KMS-11 (cell line): ENCODE results near the gene COPS8.

Source experiments
- H2AFZ ChIP-seq: fragments of 200-600 bp; sonication (generic); 2 replicates; pipeline ENCODE4 v1.6.1; 2016; ENCODE audit warnings: antibody characterized with exemption, mixed run types, low read depth
- H3K27ac ChIP-seq: fragments of 200-600 bp; sonication (generic); 2 replicates; pipeline ENCODE4 v1.6.1; 2016; ENCODE audit warnings: mild to moderate bottlenecking, mixed run types
- H3K27me3 ChIP-seq: fragments of 200-600 bp; sonication (generic); 2 replicates; pipeline ENCODE4 v1.6.1; 2017; ENCODE audit warnings: mild to moderate bottlenecking, low read depth, mixed run types, moderate library complexity; ENCODE audit not compliant: insufficient read depth
- H3K36me3 ChIP-seq: fragments of 200-600 bp; sonication (generic); 2 replicates; pipeline ENCODE4 v1.6.1; 2017; ENCODE audit warnings: mild to moderate bottlenecking, mixed run types; ENCODE audit not compliant: insufficient read depth
- H3K4me1 ChIP-seq: fragments of 200-600 bp; sonication (generic); 2 replicates; pipeline ENCODE4 v1.6.1; 2016; ENCODE audit warnings: mild to moderate bottlenecking, low read depth, mixed run types; ENCODE audit not compliant: poor library complexity, severe bottlenecking
- H3K4me2 ChIP-seq: fragments of 200-600 bp; sonication (generic); 2 replicates; pipeline ENCODE4 v1.7.0; 2016; ENCODE audit warnings: mild to moderate bottlenecking, mixed run types
- H3K4me3 ChIP-seq: fragments of 200-600 bp; sonication (generic); IDR thresholded peaks from 2 replicates; pipeline ENCODE4 v1.6.1; 2017; ENCODE audit warnings: low read depth, low read length, mixed read lengths; ENCODE audit not compliant: insufficient read depth
- H3K79me2 ChIP-seq: fragments of 200-600 bp; sonication (generic); 2 replicates; pipeline ENCODE4 v1.6.1; 2016; ENCODE audit warnings: low read depth, mixed run types; ENCODE audit not compliant: insufficient read depth
- H3K9ac ChIP-seq: fragments of 200-600 bp; sonication (generic); 2 replicates; pipeline ENCODE4 v1.6.1; 2016; ENCODE audit warnings: mild to moderate bottlenecking, mixed run types
- H4K20me1 ChIP-seq: fragments of 200-600 bp; sonication (generic); 2 replicates; pipeline ENCODE4 v1.6.1; 2016; ENCODE audit warnings: mild to moderate bottlenecking, mixed run types; ENCODE audit not compliant: insufficient read depth
- CTCF ChIP-seq: fragments of 200-600 bp; sonication (generic); conservative IDR thresholded peaks from 2 replicates; pipeline ENCODE4 v1.6.1; 2017; ENCODE audit warnings: low read depth, mild to moderate bottlenecking, antibody characterized with exemption, low read length, moderate library complexity, mixed read lengths

COPS8 gene

GRCh38 chr2:237084444-237084843 lies 1.2 kb upstream of the COPS8 start:
- Histone ChIP-seq H3K4me1 (peaks cover 22% of the 10 kb centered on the region), H3K79me2 (peaks cover 29% of the 10 kb centered on the region), H3K27ac (no peak overlapping the region), H4K20me1 (no peaks in the 10 kb centered on the region), H2AFZ (0 out of 2 replicates have a peak overlapping the region, but pooled peaks have one; percentile 94), H3K36me3 (peaks cover 2% of the 10 kb centered on the region; the same call in 1 of the 2 replicates), H3K9ac (no peak overlapping the region; the same call in 1 of the 2 replicates), H3K4me2 (peak overlapping the region; percentile 98), H3K27me3 (no peaks in the 10 kb centered on the region), H3K4me3 (no peak overlapping the region)
- TF ChIP-seq CTCF, result no peak

- peaks cover 15% of the 10 kb centered on the region for H3K4me1 ChIP-seq
- H3K27me3 ChIP-seq, result no peaks in the 10 kb centered on the region
- H3K27ac ChIP-seq, result no peak overlapping the region
- H2AFZ ChIP-seq, result no peak overlapping the region
- H4K20me1 ChIP-seq, result no peaks in the 10 kb centered on the region
- H3K9ac ChIP-seq, result no peak overlapping the region
- TF ChIP-seq CTCF, result no peak
- no peak overlapping the region for H3K4me2 ChIP-seq
- peaks cover 34% of the 10 kb centered on the region for H3K79me2 ChIP-seq
- peaks cover 5% of the 10 kb centered on the region; the same call in 1 of the 2 replicates for H3K36me3 ChIP-seq
- H3K4me3 ChIP-seq, result no peak overlapping the region
Measured at GRCh38 chr2:237090906-237091305, 5.2 kb downstream of the COPS8 start.

- H2AFZ ChIP-seq, result no peak overlapping the region
- H3K4me1 ChIP-seq, result peaks cover 9% of the 10 kb centered on the region
- no peaks in the 10 kb centered on the region for H3K27me3 ChIP-seq
- H3K36me3 ChIP-seq, result peaks cover 5% of the 10 kb centered on the region; the same call in 1 of the 2 replicates
- no peaks in the 10 kb centered on the region for H4K20me1 ChIP-seq
- H3K4me3 ChIP-seq, result no peak overlapping the region
- H3K79me2 ChIP-seq, result peaks cover 24% of the 10 kb centered on the region
- no peak overlapping the region for H3K4me2 ChIP-seq
- no peak overlapping the region for H3K9ac ChIP-seq
- no peak for TF ChIP-seq CTCF
- no peak overlapping the region for H3K27ac ChIP-seq
Measured at GRCh38 chr2:237091779-237092436, 6.2 kb downstream of the COPS8 start.

- H4K20me1 ChIP-seq, result no peaks in the 10 kb centered on the region
- H3K79me2 ChIP-seq, result peaks cover 18% of the 10 kb centered on the region
- H3K4me3 ChIP-seq, result no peak overlapping the region
- peaks cover 5% of the 10 kb centered on the region; the same call in 1 of the 2 replicates for H3K36me3 ChIP-seq
- H3K27me3 ChIP-seq, result no peaks in the 10 kb centered on the region
- no peak overlapping the region for H2AFZ ChIP-seq
- TF ChIP-seq CTCF, result no peak
- H3K4me2 ChIP-seq, result no peak overlapping the region
- no peak overlapping the region for H3K9ac ChIP-seq
- peaks cover 3% of the 10 kb centered on the region for H3K4me1 ChIP-seq
- no peak overlapping the region for H3K27ac ChIP-seq
Measured at GRCh38 chr2:237092506-237092905, 6.8 kb downstream of the COPS8 start.
